IMR-90 (cell line): ENCODE data around the gene NAA11. TPM values are rescaled to one million over a fixed set of nuclear protein-coding genes. Genes with fewer than 3 reads are reported as not detected.

ENCODE experiments used
- ATAC-seq: fragments of 200-7000 bp; cut with Tn5 transposase; 2 replicates; pipeline ENCODE4 v1.9.1; 2020; ENCODE audit warnings: low read depth, mild to moderate bottlenecking, moderate library complexity
- Bru-seq: library from RNA; stranded (reverse); fragments of 400-500 nt; gene quantifications from one replicate; lab custom pipeline; 2021; lab: Mats Ljungman, UMichigan
- BruChase-seq, 2 experiments: library from RNA; stranded (reverse); fragments of 400-500 nt; gene quantifications; one replicate each; lab custom pipeline; 2021; lab: Mats Ljungman, UMichigan
- BruUV-seq: library from RNA; stranded (reverse); fragments of 400-500 nt; replicated peaks from 2 replicates; lab custom pipeline; 2021; lab: Mats Ljungman, UMichigan
- CTCF ChIA-PET: fragments of 300-600 bp; formaldehyde crosslinking; extraction: SDS; loops from one replicate; lab custom pipeline; 2021; ENCODE audit warnings: antibody characterized with exemption; lab: Yijun Ruan, JAX
- POLR2A ChIA-PET: fragments of 300-600 bp; sonication (Branson Sonifier 250); formaldehyde crosslinking; loops from one replicate; lab custom pipeline; 2022; ENCODE audit warnings: antibody characterized with exemption; ENCODE audit not compliant: unreplicated experiment; lab: Charles Lee
- DNase-seq: peaks from one replicate; pipeline ENCODE4 v3.0.0; 2013
- H2AFZ ChIP-seq: replicated peaks from 2 replicates; pipeline ENCODE3; 2013; ENCODE audit warnings: low read length, mild to moderate bottlenecking; ENCODE audit not compliant: poor library complexity
- H2AK5ac ChIP-seq: 2 replicates; pipeline ENCODE4 v1.6.1; 2013; ENCODE audit warnings: low read depth, low read length, inconsistent platforms
- H2AK9ac ChIP-seq: replicated peaks from 2 replicates; pipeline ENCODE3; 2013; ENCODE audit warnings: mild to moderate bottlenecking, low read depth, low read length, moderate library complexity; ENCODE audit not compliant: poor library complexity
- H2BK120ac ChIP-seq: 2 replicates; pipeline ENCODE4 v1.6.1; 2013; ENCODE audit warnings: low read depth, low read length, inconsistent platforms
- H2BK15ac ChIP-seq: 3 replicates; pipeline ENCODE4 v1.6.1; 2013; ENCODE audit warnings: low read depth, low read length, inconsistent platforms
- H2BK20ac ChIP-seq: 2 replicates; pipeline ENCODE4 v1.6.1; 2013; ENCODE audit warnings: low read depth, mild to moderate bottlenecking, inconsistent platforms, low read length, moderate library complexity
- H2BK5ac ChIP-seq: 2 replicates; pipeline ENCODE4 v1.6.1; 2013; ENCODE audit warnings: mild to moderate bottlenecking, low read depth, low read length, inconsistent platforms; ENCODE audit not compliant: poor library complexity, severe bottlenecking
- H3K14ac ChIP-seq: replicated peaks from 2 replicates; pipeline ENCODE4 v1.6.1; 2013; ENCODE audit warnings: low read depth, low read length, inconsistent platforms
- H3K18ac ChIP-seq: 2 replicates; pipeline ENCODE4 v1.6.1; 2013; ENCODE audit warnings: low read depth, low read length, control low read depth
- H3K23ac ChIP-seq: 2 replicates; pipeline ENCODE4 v1.6.1; 2013; ENCODE audit warnings: low read depth, low read length, inconsistent platforms
- H3K27ac ChIP-seq: 2 replicates; pipeline ENCODE4 v1.5.1; 2013; ENCODE audit warnings: mild to moderate bottlenecking, control low read depth, low read length; ENCODE audit not compliant: insufficient read depth
- H3K27me3 ChIP-seq: 2 replicates; pipeline ENCODE4 v1.6.1; 2013; ENCODE audit warnings: low read length; ENCODE audit not compliant: control insufficient read depth, insufficient read depth
- H3K36me3 ChIP-seq: 2 replicates; pipeline ENCODE4 v1.6.1; 2013; ENCODE audit warnings: low read length, mixed read lengths; ENCODE audit not compliant: control insufficient read depth, insufficient read depth
- H3K4ac ChIP-seq: 2 replicates; pipeline ENCODE4 v1.6.1; 2013; ENCODE audit warnings: low read depth, low read length, inconsistent platforms
- H3K4me1 ChIP-seq: 2 replicates; pipeline ENCODE4 v1.6.1; 2013; ENCODE audit warnings: low read length, mixed read lengths; ENCODE audit not compliant: control insufficient read depth, insufficient read depth
- H3K4me2 ChIP-seq: 2 replicates; pipeline ENCODE4 v1.6.1; 2013; ENCODE audit warnings: low read depth, mild to moderate bottlenecking, control low read depth, low read length, moderate library complexity
- H3K4me3 ChIP-seq: 2 replicates; pipeline ENCODE4 v1.5.1; 2013; ENCODE audit warnings: low read depth, mild to moderate bottlenecking, control low read depth, low read length, moderate library complexity; ENCODE audit not compliant: insufficient read depth
- H3K56ac ChIP-seq: 2 replicates; pipeline ENCODE4 v1.6.1; 2013; ENCODE audit warnings: low read length, inconsistent platforms; ENCODE audit not compliant: insufficient read depth; ENCODE audit errors: extremely low read depth
- H3K79me1 ChIP-seq, 2 experiments: 2 replicates each; pipeline ENCODE4 v1.6.1; 2013; ENCODE audit warnings: low read length in 2 of 2, inconsistent platforms in 1 of 2, low read depth in 1 of 2
- H3K9ac ChIP-seq: 2 replicates; pipeline ENCODE4 v1.6.1; 2013; ENCODE audit warnings: low read depth, low read length, control low read depth
- H3K9me1 ChIP-seq: 2 replicates; pipeline ENCODE4 v1.6.1; 2013; ENCODE audit warnings: low read length, inconsistent platforms; ENCODE audit not compliant: insufficient read depth
- H3K9me3 ChIP-seq: 2 replicates; pipeline ENCODE4 v1.6.1; 2013; ENCODE audit warnings: low read length; ENCODE audit not compliant: control insufficient read depth, insufficient read depth
- H4K20me1 ChIP-seq: 2 replicates; pipeline ENCODE4 v1.6.1; 2013; ENCODE audit warnings: low read length, inconsistent platforms; ENCODE audit not compliant: insufficient read depth
- H4K5ac ChIP-seq: 2 replicates; pipeline ENCODE4 v1.6.1; 2013; ENCODE audit warnings: mild to moderate bottlenecking, low read depth, low read length, control low read depth
- H4K8ac ChIP-seq, 2 experiments: 2 replicates each; pipeline ENCODE4 v1.6.1; 2013; ENCODE audit warnings: low read depth in 2 of 2, low read length in 2 of 2, control low read depth in 1 of 2, inconsistent platforms in 1 of 2
- H4K91ac ChIP-seq: 2 replicates; pipeline ENCODE4 v1.6.1; 2013; ENCODE audit warnings: low read depth, low read length, inconsistent platforms; ENCODE audit not compliant: insufficient read depth
- BHLHE40 ChIP-seq: fragments of 150-350 bp; IDR thresholded peaks from 2 replicates; pipeline ENCODE4 v1.6.1; 2016; ENCODE audit warnings: mild to moderate bottlenecking, low read depth, low read length
- FOS ChIP-seq: fragments of 150-350 bp; IDR thresholded peaks from 2 replicates; pipeline ENCODE4 v1.6.1; 2016; ENCODE audit warnings: low read depth, low read length
- MAFK ChIP-seq: IDR thresholded peaks from 2 replicates; pipeline ENCODE4 v1.6.1; 2012; ENCODE audit warnings: low read depth, low read length, improper control_type of control experiment
- MAZ ChIP-seq: IDR thresholded peaks from 2 replicates; pipeline ENCODE4 v1.6.1; 2012; ENCODE audit warnings: low read depth, mild to moderate bottlenecking, low read length, improper control_type of control experiment, moderate library complexity, borderline replicate concordance
- POLR2A ChIP-seq: IDR thresholded peaks from 2 replicates; pipeline ENCODE4 v1.6.1; 2012; ENCODE audit warnings: mild to moderate bottlenecking, low read depth, low read length
- RCOR1 ChIP-seq: IDR thresholded peaks from 2 replicates; pipeline ENCODE4 v1.6.1; 2012; ENCODE audit warnings: mild to moderate bottlenecking, low read length, improper control_type of control experiment; ENCODE audit not compliant: insufficient replicate concordance
- WGBS, 2 experiments: methylation state at CpG; one replicate each; pipeline versions ENCODE4 v1.1.5 to v1.1.7; 2013; ENCODE audit warnings: missing lambda C conversion rate in 2 of 2; ENCODE audit not compliant: insufficient read length in 1 of 2; ENCODE audit errors: extremely low coverage in 2 of 2; 5-methylcytosine and 5-hydroxymethylcytosine counted together
- dilution Hi-C: fragments of 300-500 bp; cut with HindIII; formaldehyde crosslinking; loops from one replicate; pipeline ENCODE4 v1.14.3; 2018; ENCODE audit warnings: low sequenced_read_pairs; ENCODE audit not compliant: unreplicated experiment
- in situ Hi-C: fragments of 300-500 bp; cut with MboI; formaldehyde crosslinking; loops from 3 replicates; pipeline ENCODE4 v1.14.3; 2019; ENCODE audit warnings: low sequenced_read_pairs, inconsistent platforms, mixed read lengths
- intact Hi-C: fragments of 100-400 bp; cut with micrococcal nuclease; formaldehyde crosslinking; loops from 2 replicates; pipeline ENCODE4 v1.10.0; 2022
- long read RNA-seq: library from polyadenylated mRNA; unstranded; transcript quantifications from one replicate; pipeline ENCODE4 v2.0.0, GENCODE V29; 2021; ENCODE audit not compliant: unreplicated experiment
- polyA plus RNA-seq, 3 experiments: library from polyadenylated mRNA; depleted of rRNA; stranded (reverse); fragments of >200 nt; gene quantifications; 2 replicates each; pipeline ENCODE4 v1.2.3, GENCODE V29; 2012; ENCODE audit warnings: low replicate concordance in 1 of 3
- total RNA-seq: library from RNA; depleted of rRNA; stranded (reverse); fragments of >200 nt; gene quantifications from 2 replicates; pipeline ENCODE4 v1.2.3, GENCODE V29; 2012; rRNA removed
- TF ChIP-seq, protein P1 (sequence below): conservative IDR thresholded peaks from 2 replicates; pipeline ENCODE4 v1.5.1; 2012; ENCODE audit warnings: mild to moderate bottlenecking, low read depth, low read length, improper control_type of control experiment

Gene NAA11
- total RNA-seq (not detected in 2 replicates), polyA plus RNA-seq (2012; rRNA removed) (not detected in 2 replicates), Bru-seq, nascent RNA (not detected), BruChase-seq, experiment 1, labeled RNA remaining after a 6-hour chase (not detected), BruChase-seq, experiment 2, labeled RNA remaining after a 2-hour chase (not detected)
- polyA plus RNA-seq (2012; cell fraction: cytosol; rRNA removed) = not detected in 2 replicates
- not detected in 2 replicates for polyA plus RNA-seq (2012; cell fraction: nucleus; rRNA removed; ENCODE audit: low replicate concordance)
- long read RNA-seq = 0 reads

DNA sequence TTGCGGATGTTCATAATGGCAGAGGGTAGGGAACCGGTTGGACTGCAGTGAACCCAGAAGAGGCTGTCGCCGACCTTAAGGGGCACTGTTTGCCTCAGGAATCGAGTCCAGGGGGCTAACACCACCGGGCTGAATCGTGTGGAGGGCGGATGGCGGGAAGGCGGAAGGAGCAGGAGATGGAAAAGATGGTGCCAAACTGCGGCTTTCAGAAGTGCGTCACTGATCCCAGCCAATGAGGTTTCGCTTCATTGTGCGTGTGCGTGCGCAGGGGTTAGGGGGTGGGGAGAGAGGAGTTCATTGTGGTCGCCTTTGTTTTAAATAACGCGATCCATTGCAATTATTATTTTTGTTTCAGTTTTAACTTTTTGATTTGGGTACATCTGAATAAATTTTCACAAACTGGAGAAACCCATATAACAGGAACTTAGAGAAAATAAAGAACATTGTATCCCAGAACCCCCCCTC lies at the start of gene NAA11:
Gene NAA11 (minus strand): TSS at position 198 of the 465 bp plus-strand sequence. CDS start 184 bp downstream, at position 14.
- Histone ChIP-seq H3K4me1 (no peaks in the 10 kb centered on the region), H2BK15ac (no peak within 1 kb of the TSS), H3K23ac (no peak within 1 kb of the TSS), H3K4me3 (no peak within 1 kb of the TSS), H3K27ac (no peak within 1 kb of the TSS), H3K79me1 (no peaks in the 10 kb centered on the region), H3K18ac (no peak within 1 kb of the TSS), H2AK9ac (no peak within 1 kb of the TSS), H3K9ac (no peak within 1 kb of the TSS), H3K14ac (no peak within 1 kb of the TSS), H2AFZ (no peak within 1 kb of the TSS), H2AK5ac (no peak within 1 kb of the TSS), H2BK20ac (no peak within 1 kb of the TSS), H3K4me2 (no peak within 1 kb of the TSS), H2BK5ac (no peak within 1 kb of the TSS), H3K36me3 (no peaks in the 10 kb centered on the region), H3K9me1 (no peaks in the 10 kb centered on the region), H4K91ac (no peak within 1 kb of the TSS), H4K20me1 (no peaks in the 10 kb centered on the region), H4K8ac (no peak within 1 kb of the TSS), H3K4ac (no peak within 1 kb of the TSS), H3K56ac (no peak within 1 kb of the TSS), H3K27me3 (no peaks in the 10 kb centered on the region), H2BK120ac (no peak within 1 kb of the TSS), H3K9me3 (no peaks in the 10 kb centered on the region), H4K5ac (no peak within 1 kb of the TSS)
- POLR2A ChIA-PET = no interaction called here
- no TSS peak for BruUV-seq
- dilution Hi-C loops (no loop called here), in situ Hi-C loops (no loop called here), intact Hi-C loops (no loop called here)
- ATAC-seq (no peak), DNase-seq (no peak)
- TF ChIP-seq MAZ (no peak), RCOR1 (no peak), MAFK (no peak), BHLHE40 (no peak), FOS (no peak), POLR2A (no peak)
- TF ChIP-seq, protein P1, sequence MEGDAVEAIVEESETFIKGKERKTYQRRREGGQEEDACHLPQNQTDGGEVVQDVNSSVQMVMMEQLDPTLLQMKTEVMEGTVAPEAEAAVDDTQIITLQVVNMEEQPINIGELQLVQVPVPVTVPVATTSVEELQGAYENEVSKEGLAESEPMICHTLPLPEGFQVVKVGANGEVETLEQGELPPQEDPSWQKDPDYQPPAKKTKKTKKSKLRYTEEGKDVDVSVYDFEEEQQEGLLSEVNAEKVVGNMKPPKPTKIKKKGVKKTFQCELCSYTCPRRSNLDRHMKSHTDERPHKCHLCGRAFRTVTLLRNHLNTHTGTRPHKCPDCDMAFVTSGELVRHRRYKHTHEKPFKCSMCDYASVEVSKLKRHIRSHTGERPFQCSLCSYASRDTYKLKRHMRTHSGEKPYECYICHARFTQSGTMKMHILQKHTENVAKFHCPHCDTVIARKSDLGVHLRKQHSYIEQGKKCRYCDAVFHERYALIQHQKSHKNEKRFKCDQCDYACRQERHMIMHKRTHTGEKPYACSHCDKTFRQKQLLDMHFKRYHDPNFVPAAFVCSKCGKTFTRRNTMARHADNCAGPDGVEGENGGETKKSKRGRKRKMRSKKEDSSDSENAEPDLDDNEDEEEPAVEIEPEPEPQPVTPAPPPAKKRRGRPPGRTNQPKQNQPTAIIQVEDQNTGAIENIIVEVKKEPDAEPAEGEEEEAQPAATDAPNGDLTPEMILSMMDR = no peak
- CTCF ChIA-PET = no interaction called here
- WGBS, 2 experiments = 87% methylated on average over 8 of the region's 19 CpGs; no CpG with 5 or more reads in 1 of the 2 experiments
